H1 (cell line): ENCODE measurements around the gene KIAA0513. TPM values are rescaled to one million over a fixed set of nuclear protein-coding genes. Genes with fewer than 3 reads are reported as not detected.

Source experiments
- CTCF ChIA-PET: fragments of 300-600 bp; sonication (Branson Sonifier 250); formaldehyde crosslinking; loops from one replicate; lab custom pipeline; 2021; ENCODE audit not compliant: partially characterized antibody; lab: Charles Lee
- POLR2A ChIA-PET: fragments of 300-600 bp; sonication (Branson Sonifier 250); formaldehyde crosslinking; loops from one replicate; lab custom pipeline; 2021; ENCODE audit warnings: inconsistent platforms; ENCODE audit not compliant: partially characterized antibody; lab: Charles Lee
- DNase-seq, 2 experiments: peaks; one replicate each; pipeline versions ENCODE4 v3.0.0 to v3.0.0-alpha.2; 2010 to 2022; ENCODE audit warnings: low spot score in 2 of 2, low read depth in 1 of 2, mixed read lengths in 1 of 2
- FAIRE-seq: peaks from 2 replicates; lab custom pipeline; 2011; peaks lifted over from hg19 to GRCh38; lab: Jason Lieb, UNC
- H2AFZ ChIP-seq: 2 replicates; pipeline ENCODE4 v1.8.1; 2012; ENCODE audit warnings: low read length, inconsistent platforms
- H2AK5ac ChIP-seq: 2 replicates; pipeline ENCODE4 v1.6.1; 2013; ENCODE audit warnings: low read depth, low read length
- H2BK120ac ChIP-seq: replicated peaks from 2 replicates; pipeline ENCODE3; 2013; ENCODE audit warnings: low read depth, low read length, inconsistent platforms
- H2BK12ac ChIP-seq: 2 replicates; pipeline ENCODE4 v1.6.1; 2013; ENCODE audit warnings: low read depth, low read length
- H2BK15ac ChIP-seq: 2 replicates; pipeline ENCODE4 v1.6.1; 2013; ENCODE audit warnings: low read length
- H2BK20ac ChIP-seq: 2 replicates; pipeline ENCODE4 v1.6.1; 2013; ENCODE audit warnings: low read length
- H2BK5ac ChIP-seq: 2 replicates; pipeline ENCODE4 v1.6.1; 2013; ENCODE audit warnings: low read depth, low read length
- H3K14ac ChIP-seq: 2 replicates; pipeline ENCODE4 v1.6.1; 2013; ENCODE audit warnings: inconsistent platforms; ENCODE audit not compliant: insufficient read length
- H3K18ac ChIP-seq: 2 replicates; pipeline ENCODE4 v1.6.1; 2013; ENCODE audit warnings: low read length; ENCODE audit errors: extremely low read depth
- H3K23ac ChIP-seq: 2 replicates; pipeline ENCODE4 v1.6.1; 2013; ENCODE audit warnings: inconsistent platforms; ENCODE audit not compliant: insufficient read length
- H3K23me2 ChIP-seq: 2 replicates; pipeline ENCODE4 v1.6.1; 2013; ENCODE audit warnings: low read depth, low read length
- H3K27ac ChIP-seq: 2 replicates; pipeline ENCODE4 v1.6.1; 2011; ENCODE audit warnings: low read depth, low read length, inconsistent platforms
- H3K27me3 ChIP-seq, 4 experiments: replicated peaks in 1 of 4; 1 replicate in 1 of 4; 2 replicates in 3 of 4; pipeline versions ENCODE4 v1.6.1 to v1.8.1; 2011 to 2013; ENCODE audit warnings: low read length in 3 of 4, mild to moderate bottlenecking in 3 of 4, inconsistent platforms in 2 of 4, mixed read lengths in 2 of 4, moderate library complexity in 1 of 4; ENCODE audit not compliant: control insufficient read depth in 3 of 4, insufficient read depth in 3 of 4; ENCODE audit errors: extremely low read depth in 1 of 4
- H3K36me3 ChIP-seq, 4 experiments: 2 replicates each; pipeline versions ENCODE4 v1.6.1 to v1.8.1; 2011 to 2013; ENCODE audit warnings: mild to moderate bottlenecking in 4 of 4, low read length in 3 of 4, moderate library complexity in 2 of 4, control low read depth in 1 of 4, inconsistent platforms in 1 of 4; ENCODE audit not compliant: insufficient read depth in 4 of 4, control insufficient read depth in 2 of 4
- H3K4ac ChIP-seq: replicated peaks from 2 replicates; pipeline ENCODE3; 2013; ENCODE audit warnings: low read length, low read depth, mixed read lengths, inconsistent platforms; ENCODE audit not compliant: insufficient read length
- H3K4me1 ChIP-seq, 4 experiments: replicated peaks in 1 of 4; 1 replicate in 1 of 4; 2 replicates in 3 of 4; pipeline versions ENCODE4 v1.6.1 to v1.8.1; 2011 to 2013; ENCODE audit warnings: low read length in 3 of 4, inconsistent platforms in 2 of 4, mixed read lengths in 1 of 4; ENCODE audit not compliant: insufficient read depth in 4 of 4, control insufficient read depth in 3 of 4
- H3K4me2 ChIP-seq, 2 experiments: 2 replicates each; pipeline versions ENCODE4 v1.6.1 to v1.8.1; 2011 to 2013; ENCODE audit warnings: low read depth in 2 of 2, low read length in 2 of 2, control low read depth in 1 of 2, inconsistent platforms in 1 of 2, mild to moderate bottlenecking in 1 of 2; ENCODE audit not compliant: insufficient read depth in 1 of 2
- H3K4me3 ChIP-seq, 4 experiments: fragments of 200-600, 300-600 bp in 1 of 4; sonication (generic), shearing (Covaris generic), sonication (Bioruptor Twin) in 1 of 4; 2 replicates each; pipeline versions ENCODE4 v1.5.1 to v1.8.1; 2011 to 2016; ENCODE audit warnings: low read length in 4 of 4, low read depth in 3 of 4, control low read depth in 2 of 4, inconsistent platforms in 2 of 4, mild to moderate bottlenecking in 2 of 4, mixed read lengths in 1 of 4, moderate library complexity in 1 of 4; ENCODE audit not compliant: insufficient read depth in 2 of 4; ENCODE audit errors: extremely low read depth in 1 of 4
- H3K56ac ChIP-seq: replicated peaks from 2 replicates; pipeline ENCODE3; 2013; ENCODE audit warnings: low read depth, mild to moderate bottlenecking, mixed read lengths, low read length, inconsistent platforms; ENCODE audit not compliant: insufficient read length
- H3K79me1 ChIP-seq: 2 replicates; pipeline ENCODE4 v1.6.1; 2013; ENCODE audit warnings: low read depth, low read length, control low read depth
- H3K79me2 ChIP-seq, 2 experiments: 2 replicates each; pipeline versions ENCODE4 v1.6.1 to v1.8.1; 2012 to 2013; ENCODE audit warnings: low read length in 2 of 2, mild to moderate bottlenecking in 2 of 2, inconsistent platforms in 1 of 2; ENCODE audit not compliant: insufficient read depth in 2 of 2, control insufficient read depth in 1 of 2
- H3K9ac ChIP-seq, 4 experiments: replicated peaks in 1 of 4; 1 replicate in 1 of 4; 2 replicates in 3 of 4; pipeline versions ENCODE4 v1.6.1 to v1.8.1; 2011 to 2013; ENCODE audit warnings: low read depth in 3 of 4, low read length in 3 of 4, control low read depth in 2 of 4, mild to moderate bottlenecking in 2 of 4, moderate library complexity in 2 of 4, inconsistent platforms in 1 of 4; ENCODE audit errors: extremely low read depth in 1 of 4
- H3K9me3 ChIP-seq, 2 experiments: 2 replicates each; pipeline versions ENCODE4 v1.6.1 to v1.8.1; 2012 to 2013; ENCODE audit warnings: mild to moderate bottlenecking in 2 of 2, moderate library complexity in 2 of 2, control low read depth in 1 of 2, inconsistent platforms in 1 of 2, low read depth in 1 of 2, low read length in 1 of 2, mixed read lengths in 1 of 2; ENCODE audit not compliant: insufficient read depth in 2 of 2
- H4K20me1 ChIP-seq, 2 experiments: replicated peaks in 1 of 2; 2 replicates each; pipeline versions ENCODE3 to v1.8.1; 2011 to 2013; ENCODE audit warnings: inconsistent platforms in 2 of 2, low read length in 2 of 2, mild to moderate bottlenecking in 1 of 2; ENCODE audit not compliant: insufficient read depth in 2 of 2, control insufficient read depth in 1 of 2
- H4K5ac ChIP-seq: 2 replicates; pipeline ENCODE4 v1.6.1; 2013; ENCODE audit warnings: low read length, low read depth, mixed read lengths, inconsistent platforms; ENCODE audit not compliant: insufficient read length
- H4K8ac ChIP-seq: 2 replicates; pipeline ENCODE4 v1.8.0; 2013; ENCODE audit warnings: mild to moderate bottlenecking, moderate library complexity, low read length, inconsistent platforms; ENCODE audit not compliant: insufficient read depth; ENCODE audit errors: extremely low read depth
- H4K91ac ChIP-seq: replicated peaks from 2 replicates; pipeline ENCODE3; 2013; ENCODE audit warnings: low read length, mixed read lengths, inconsistent platforms; ENCODE audit not compliant: insufficient read length
- BCL11A ChIP-seq, 2 experiments: IDR thresholded peaks; one replicate each; pipeline ENCODE4 v1.6.1; 2011; ENCODE audit warnings: low read depth in 2 of 2, low read length in 2 of 2, mild to moderate bottlenecking in 2 of 2
- CBX5 ChIP-seq: fragments of 300-800, 300-1000 bp; sonication (generic); IDR thresholded peaks from 2 replicates; pipeline ENCODE4 v1.7.1; 2016; ENCODE audit warnings: antibody characterized with exemption, low read length, low read depth
- CHD1 ChIP-seq: IDR thresholded peaks from 2 replicates; pipeline ENCODE4 v1.6.1; 2012; ENCODE audit warnings: low read depth, low read length, improper control_type of control experiment
- EGR1 ChIP-seq: IDR thresholded peaks from 2 replicates; pipeline ENCODE4 v1.6.1; 2011; ENCODE audit warnings: low read depth, low read length, borderline replicate concordance
- MAX ChIP-seq: IDR thresholded peaks from 2 replicates; pipeline ENCODE4 v1.6.1; 2012; ENCODE audit warnings: inconsistent platforms
- POU5F1 ChIP-seq: IDR thresholded peaks from 2 replicates; pipeline ENCODE4 v1.6.1; 2011; ENCODE audit warnings: low read depth, mild to moderate bottlenecking, low read length, moderate library complexity
- SIN3A ChIP-seq, 2 experiments: IDR thresholded peaks in 1 of 2; conservative IDR thresholded peaks in 1 of 2; 2 replicates each; pipeline ENCODE4 v1.6.1; 2011 to 2012; ENCODE audit warnings: low read length in 2 of 2, improper control_type of control experiment in 1 of 2, low read depth in 1 of 2, mild to moderate bottlenecking in 1 of 2
- SP2 ChIP-seq: IDR thresholded peaks from 2 replicates; pipeline ENCODE4 v1.6.1; 2012; ENCODE audit warnings: mild to moderate bottlenecking, low read length, inconsistent platforms
- TAF1 ChIP-seq: IDR thresholded peaks from 2 replicates; pipeline ENCODE4 v1.6.1; 2011; ENCODE audit warnings: mild to moderate bottlenecking, low read depth, low read length
- TCF12 ChIP-seq: IDR thresholded peaks from 2 replicates; pipeline ENCODE4 v1.6.1; 2011; ENCODE audit warnings: low read depth, mild to moderate bottlenecking, low read length
- ZNF274 ChIP-seq: IDR thresholded peaks from 2 replicates; pipeline ENCODE4 v1.7.0; 2012; ENCODE audit warnings: low read length, borderline replicate concordance; ENCODE audit errors: extremely low read depth
- WGBS, 2 experiments: shearing (Covaris generic) in 1 of 2; methylation state at CpG; one replicate each; pipeline versions ENCODE4 v1.1.6 to v1.1.7; 2013 to 2015; ENCODE audit warnings: low lambda C conversion rate in 2 of 2, mixed read lengths in 2 of 2, inconsistent platforms in 1 of 2, low coverage in 1 of 2, missing lambda C conversion rate in 1 of 2; ENCODE audit not compliant: insufficient replicate concordance in 2 of 2, insufficient coverage in 1 of 2, insufficient read length in 1 of 2; ENCODE audit errors: extremely low coverage in 1 of 2, missing lambda C conversion rate in 1 of 2; 5-methylcytosine and 5-hydroxymethylcytosine counted together
- polyA plus RNA-seq, 7 experiments: library from polyadenylated mRNA; depleted of rRNA in 3 of 7; stranded (reverse) in 5 of 7; unstranded in 2 of 7; fragments of >200 nt in 5 of 7; fragments of 200-250 nt in 2 of 7; gene quantifications; 1 replicate in 5 of 7; 2 replicates in 1 of 7; 4 replicates in 1 of 7; pipeline versions ENCODE4 v1.2.1 to v1.2.3, GENCODE V29; 2011 to 2013; ENCODE audit warnings: missing spikeins in 2 of 7, mixed read lengths in 2 of 7
- total RNA-seq: library from RNA; stranded (reverse); fragmentation: NEBNext Ultra II Directional; extraction: Animal tissue kit (Norgen Biotek cat#: 25700); gene quantifications from 2 replicates; pipeline ENCODE4 v1.2.1, GENCODE V29; 2021
- TF ChIP-seq, protein P1 (sequence below): IDR thresholded peaks from 2 replicates; pipeline ENCODE4 v1.6.1; 2011; ENCODE audit warnings: low read length, improper control_type of control experiment

KIAA0513 gene
- total and polyA plus RNA-seq, 2 of the 8 experiments (the other 6 are each of a cell fraction or from before 2014, with no cell fraction given), result 2.1 to 6.1 TPM

GRCh38 chr16:85018529-85019236, 8.9 kb upstream of the KIAA0513 start:
- Histone ChIP-seq H4K5ac (no peak overlapping the region), H3K36me3 (no peaks in the 10 kb centered on the region), H2BK20ac (no peak overlapping the region), H2BK5ac (no peak overlapping the region), H2AK5ac (no peak overlapping the region), H4K91ac (no peak overlapping the region), H2BK12ac (no peak overlapping the region), H3K18ac (no peak overlapping the region), H3K14ac (no peak overlapping the region), H2AFZ (no peak overlapping the region), H3K9ac (no peak overlapping the region), H2BK120ac (no peak overlapping the region), H3K23me2 (no peaks in the 10 kb centered on the region), H3K9me3 (no peaks in the 10 kb centered on the region), H3K27me3 (no peaks in the 10 kb centered on the region), H3K79me2 (no peaks in the 10 kb centered on the region), H3K56ac (no peak overlapping the region), H3K4me1 (no peaks in the 10 kb centered on the region), H2BK15ac (no peak overlapping the region), H4K8ac (no peak overlapping the region), H4K20me1 (no peaks in the 10 kb centered on the region), H3K4me2 (no peak overlapping the region), H3K4me3 (no peak overlapping the region), H3K79me1 (no peaks in the 10 kb centered on the region), H3K27ac (no peak overlapping the region), H3K23ac (no peak overlapping the region), H3K4ac (no peak overlapping the region)
- ChIA-PET POLR2A (no interaction called here), CTCF (interaction anchor here (0.6 kb wide), 1 partner anchor 397 kb away, joined by 3 read pairs; no protein-coding TSS in a partner anchor)
- no peak for FAIRE-seq
- 90% methylated on average over 19 of the region's 19 CpGs; no CpG with 5 or more reads in 1 of the 2 experiments for WGBS, 2 experiments
- DNase-seq, result no peak
- TF ChIP-seq TAF1 (no peak), CHD1 (no peak), TCF12 (no peak), BCL11A (IDR thresholded peaks at IDR 0.05; ENCODE audit: low read depth in 2 of 2, low read length in 2 of 2) (no peak), SIN3A (conservative IDR thresholded peaks at IDR 0.05 in 1 of 2, IDR thresholded peaks at IDR 0.05 in 1 of 2; ENCODE audit: low read depth in 1 of 2, low read length in 2 of 2) (no peak), POU5F1 (no peak), SP2 (no peak), MAX (no peak), CBX5 (no peak), ZNF274 (no peak), EGR1 (no peak)
- TF ChIP-seq, protein P1, sequence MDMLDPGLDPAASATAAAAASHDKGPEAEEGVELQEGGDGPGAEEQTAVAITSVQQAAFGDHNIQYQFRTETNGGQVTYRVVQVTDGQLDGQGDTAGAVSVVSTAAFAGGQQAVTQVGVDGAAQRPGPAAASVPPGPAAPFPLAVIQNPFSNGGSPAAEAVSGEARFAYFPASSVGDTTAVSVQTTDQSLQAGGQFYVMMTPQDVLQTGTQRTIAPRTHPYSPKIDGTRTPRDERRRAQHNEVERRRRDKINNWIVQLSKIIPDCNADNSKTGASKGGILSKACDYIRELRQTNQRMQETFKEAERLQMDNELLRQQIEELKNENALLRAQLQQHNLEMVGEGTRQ, result no peak
